H1 (cell line): ENCODE data around the gene PIM1. TPM values are rescaled to one million over a fixed set of nuclear protein-coding genes. Genes with fewer than 3 reads are reported as not detected.

Source experiments
- CTCF ChIA-PET: fragments of 300-600 bp; sonication (Branson Sonifier 250); formaldehyde crosslinking; loops from one replicate; lab custom pipeline; 2021; ENCODE audit not compliant: partially characterized antibody; lab: Charles Lee
- POLR2A ChIA-PET: fragments of 300-600 bp; sonication (Branson Sonifier 250); formaldehyde crosslinking; loops from one replicate; lab custom pipeline; 2021; ENCODE audit warnings: inconsistent platforms; ENCODE audit not compliant: partially characterized antibody; lab: Charles Lee
- DNase-seq, 2 experiments: peaks; one replicate each; pipeline versions ENCODE4 v3.0.0 to v3.0.0-alpha.2; 2010 to 2022; ENCODE audit warnings: low spot score in 2 of 2, low read depth in 1 of 2, mixed read lengths in 1 of 2
- FAIRE-seq: peaks from 2 replicates; lab custom pipeline; 2011; peaks lifted over from hg19 to GRCh38; lab: Jason Lieb, UNC
- H2AFZ ChIP-seq: 2 replicates; pipeline ENCODE4 v1.8.1; 2012; ENCODE audit warnings: low read length, inconsistent platforms
- H2AK5ac ChIP-seq: 2 replicates; pipeline ENCODE4 v1.6.1; 2013; ENCODE audit warnings: low read depth, low read length
- H2BK120ac ChIP-seq: replicated peaks from 2 replicates; pipeline ENCODE3; 2013; ENCODE audit warnings: low read depth, low read length, inconsistent platforms
- H2BK12ac ChIP-seq: 2 replicates; pipeline ENCODE4 v1.6.1; 2013; ENCODE audit warnings: low read depth, low read length
- H2BK15ac ChIP-seq: 2 replicates; pipeline ENCODE4 v1.6.1; 2013; ENCODE audit warnings: low read length
- H2BK20ac ChIP-seq: 2 replicates; pipeline ENCODE4 v1.6.1; 2013; ENCODE audit warnings: low read length
- H2BK5ac ChIP-seq: 2 replicates; pipeline ENCODE4 v1.6.1; 2013; ENCODE audit warnings: low read depth, low read length
- H3K14ac ChIP-seq: 2 replicates; pipeline ENCODE4 v1.6.1; 2013; ENCODE audit warnings: inconsistent platforms; ENCODE audit not compliant: insufficient read length
- H3K18ac ChIP-seq: 2 replicates; pipeline ENCODE4 v1.6.1; 2013; ENCODE audit warnings: low read length; ENCODE audit errors: extremely low read depth
- H3K23ac ChIP-seq: 2 replicates; pipeline ENCODE4 v1.6.1; 2013; ENCODE audit warnings: inconsistent platforms; ENCODE audit not compliant: insufficient read length
- H3K23me2 ChIP-seq: 2 replicates; pipeline ENCODE4 v1.6.1; 2013; ENCODE audit warnings: low read depth, low read length
- H3K27ac ChIP-seq: 2 replicates; pipeline ENCODE4 v1.6.1; 2011; ENCODE audit warnings: low read depth, low read length, inconsistent platforms
- H3K27me3 ChIP-seq, 4 experiments: replicated peaks in 1 of 4; 1 replicate in 1 of 4; 2 replicates in 3 of 4; pipeline versions ENCODE4 v1.6.1 to v1.8.1; 2011 to 2013; ENCODE audit warnings: low read length in 3 of 4, mild to moderate bottlenecking in 3 of 4, inconsistent platforms in 2 of 4, mixed read lengths in 2 of 4, moderate library complexity in 1 of 4; ENCODE audit not compliant: control insufficient read depth in 3 of 4, insufficient read depth in 3 of 4; ENCODE audit errors: extremely low read depth in 1 of 4
- H3K36me3 ChIP-seq, 4 experiments: 2 replicates each; pipeline versions ENCODE4 v1.6.1 to v1.8.1; 2011 to 2013; ENCODE audit warnings: mild to moderate bottlenecking in 4 of 4, low read length in 3 of 4, moderate library complexity in 2 of 4, control low read depth in 1 of 4, inconsistent platforms in 1 of 4; ENCODE audit not compliant: insufficient read depth in 4 of 4, control insufficient read depth in 2 of 4
- H3K4ac ChIP-seq: replicated peaks from 2 replicates; pipeline ENCODE3; 2013; ENCODE audit warnings: low read length, low read depth, mixed read lengths, inconsistent platforms; ENCODE audit not compliant: insufficient read length
- H3K4me1 ChIP-seq, 4 experiments: replicated peaks in 1 of 4; 1 replicate in 1 of 4; 2 replicates in 3 of 4; pipeline versions ENCODE4 v1.6.1 to v1.8.1; 2011 to 2013; ENCODE audit warnings: low read length in 3 of 4, inconsistent platforms in 2 of 4, mixed read lengths in 1 of 4; ENCODE audit not compliant: insufficient read depth in 4 of 4, control insufficient read depth in 3 of 4
- H3K4me2 ChIP-seq, 2 experiments: 2 replicates each; pipeline versions ENCODE4 v1.6.1 to v1.8.1; 2011 to 2013; ENCODE audit warnings: low read depth in 2 of 2, low read length in 2 of 2, control low read depth in 1 of 2, inconsistent platforms in 1 of 2, mild to moderate bottlenecking in 1 of 2; ENCODE audit not compliant: insufficient read depth in 1 of 2
- H3K4me3 ChIP-seq, 4 experiments: fragments of 200-600, 300-600 bp in 1 of 4; sonication (generic), shearing (Covaris generic), sonication (Bioruptor Twin) in 1 of 4; 2 replicates each; pipeline versions ENCODE4 v1.5.1 to v1.8.1; 2011 to 2016; ENCODE audit warnings: low read length in 4 of 4, low read depth in 3 of 4, control low read depth in 2 of 4, inconsistent platforms in 2 of 4, mild to moderate bottlenecking in 2 of 4, mixed read lengths in 1 of 4, moderate library complexity in 1 of 4; ENCODE audit not compliant: insufficient read depth in 2 of 4; ENCODE audit errors: extremely low read depth in 1 of 4
- H3K56ac ChIP-seq: replicated peaks from 2 replicates; pipeline ENCODE3; 2013; ENCODE audit warnings: low read depth, mild to moderate bottlenecking, mixed read lengths, low read length, inconsistent platforms; ENCODE audit not compliant: insufficient read length
- H3K79me1 ChIP-seq: 2 replicates; pipeline ENCODE4 v1.6.1; 2013; ENCODE audit warnings: low read depth, low read length, control low read depth
- H3K79me2 ChIP-seq, 2 experiments: 2 replicates each; pipeline versions ENCODE4 v1.6.1 to v1.8.1; 2012 to 2013; ENCODE audit warnings: low read length in 2 of 2, mild to moderate bottlenecking in 2 of 2, inconsistent platforms in 1 of 2; ENCODE audit not compliant: insufficient read depth in 2 of 2, control insufficient read depth in 1 of 2
- H3K9ac ChIP-seq, 4 experiments: replicated peaks in 1 of 4; 1 replicate in 1 of 4; 2 replicates in 3 of 4; pipeline versions ENCODE4 v1.6.1 to v1.8.1; 2011 to 2013; ENCODE audit warnings: low read depth in 3 of 4, low read length in 3 of 4, control low read depth in 2 of 4, mild to moderate bottlenecking in 2 of 4, moderate library complexity in 2 of 4, inconsistent platforms in 1 of 4; ENCODE audit errors: extremely low read depth in 1 of 4
- H3K9me3 ChIP-seq, 2 experiments: 2 replicates each; pipeline versions ENCODE4 v1.6.1 to v1.8.1; 2012 to 2013; ENCODE audit warnings: mild to moderate bottlenecking in 2 of 2, moderate library complexity in 2 of 2, control low read depth in 1 of 2, inconsistent platforms in 1 of 2, low read depth in 1 of 2, low read length in 1 of 2, mixed read lengths in 1 of 2; ENCODE audit not compliant: insufficient read depth in 2 of 2
- H4K20me1 ChIP-seq, 2 experiments: replicated peaks in 1 of 2; 2 replicates each; pipeline versions ENCODE3 to v1.8.1; 2011 to 2013; ENCODE audit warnings: inconsistent platforms in 2 of 2, low read length in 2 of 2, mild to moderate bottlenecking in 1 of 2; ENCODE audit not compliant: insufficient read depth in 2 of 2, control insufficient read depth in 1 of 2
- H4K5ac ChIP-seq: 2 replicates; pipeline ENCODE4 v1.6.1; 2013; ENCODE audit warnings: low read length, low read depth, mixed read lengths, inconsistent platforms; ENCODE audit not compliant: insufficient read length
- H4K8ac ChIP-seq: 2 replicates; pipeline ENCODE4 v1.8.0; 2013; ENCODE audit warnings: mild to moderate bottlenecking, moderate library complexity, low read length, inconsistent platforms; ENCODE audit not compliant: insufficient read depth; ENCODE audit errors: extremely low read depth
- H4K91ac ChIP-seq: replicated peaks from 2 replicates; pipeline ENCODE3; 2013; ENCODE audit warnings: low read length, mixed read lengths, inconsistent platforms; ENCODE audit not compliant: insufficient read length
- BACH1 ChIP-seq: IDR thresholded peaks from 2 replicates; pipeline ENCODE4 v1.6.1; 2012; ENCODE audit warnings: low read length, improper control_type of control experiment
- BRCA1 ChIP-seq: IDR thresholded peaks from 2 replicates; pipeline ENCODE4 v1.6.1; 2012; ENCODE audit warnings: low read depth, low read length, improper control_type of control experiment
- CBX5 ChIP-seq: fragments of 300-800, 300-1000 bp; sonication (generic); IDR thresholded peaks from 2 replicates; pipeline ENCODE4 v1.7.1; 2016; ENCODE audit warnings: antibody characterized with exemption, low read length, low read depth
- CTBP2 ChIP-seq: IDR thresholded peaks from 2 replicates; pipeline ENCODE4 v1.7.0; 2011; ENCODE audit warnings: borderline replicate concordance, mild to moderate bottlenecking, moderate library complexity, mixed read lengths, low read length; ENCODE audit not compliant: insufficient read depth, insufficient read length
- HDAC2 ChIP-seq, 2 experiments: fragments of 300-600 bp in 1 of 2; sonication (generic) in 1 of 2; IDR thresholded peaks; 2 replicates each; pipeline ENCODE4 v1.6.1; 2011 to 2012; ENCODE audit warnings: low read depth in 2 of 2, low read length in 2 of 2, mild to moderate bottlenecking in 2 of 2, moderate library complexity in 2 of 2, borderline replicate concordance in 1 of 2, inconsistent platforms in 1 of 2
- HDAC6 ChIP-seq: IDR thresholded peaks from one replicate; pipeline ENCODE4 v1.7.1; 2012; ENCODE audit warnings: low read depth, mild to moderate bottlenecking, inconsistent platforms, low read length, moderate library complexity
- POU5F1 ChIP-seq: IDR thresholded peaks from 2 replicates; pipeline ENCODE4 v1.6.1; 2011; ENCODE audit warnings: low read depth, mild to moderate bottlenecking, low read length, moderate library complexity
- SAP30 ChIP-seq: fragments of 300-600 bp; sonication (generic); IDR thresholded peaks from 2 replicates; pipeline ENCODE4 v1.7.1; 2012; ENCODE audit warnings: low read length, moderate library complexity, mild to moderate bottlenecking, inconsistent platforms; ENCODE audit not compliant: insufficient read depth, insufficient replicate concordance
- SIN3A ChIP-seq, 2 experiments: IDR thresholded peaks in 1 of 2; conservative IDR thresholded peaks in 1 of 2; 2 replicates each; pipeline ENCODE4 v1.6.1; 2011 to 2012; ENCODE audit warnings: low read length in 2 of 2, improper control_type of control experiment in 1 of 2, low read depth in 1 of 2, mild to moderate bottlenecking in 1 of 2
- SRF ChIP-seq: IDR thresholded peaks from 2 replicates; pipeline ENCODE4 v1.6.1; 2011; ENCODE audit warnings: mild to moderate bottlenecking, low read depth, low read length, moderate library complexity
- WGBS, 2 experiments: shearing (Covaris generic) in 1 of 2; methylation state at CpG; one replicate each; pipeline versions ENCODE4 v1.1.6 to v1.1.7; 2013 to 2015; ENCODE audit warnings: low lambda C conversion rate in 2 of 2, mixed read lengths in 2 of 2, inconsistent platforms in 1 of 2, low coverage in 1 of 2, missing lambda C conversion rate in 1 of 2; ENCODE audit not compliant: insufficient replicate concordance in 2 of 2, insufficient coverage in 1 of 2, insufficient read length in 1 of 2; ENCODE audit errors: extremely low coverage in 1 of 2, missing lambda C conversion rate in 1 of 2; 5-methylcytosine and 5-hydroxymethylcytosine counted together
- polyA plus RNA-seq, 7 experiments: library from polyadenylated mRNA; depleted of rRNA in 3 of 7; stranded (reverse) in 5 of 7; unstranded in 2 of 7; fragments of >200 nt in 5 of 7; fragments of 200-250 nt in 2 of 7; gene quantifications; 1 replicate in 5 of 7; 2 replicates in 1 of 7; 4 replicates in 1 of 7; pipeline versions ENCODE4 v1.2.1 to v1.2.3, GENCODE V29; 2011 to 2013; ENCODE audit warnings: missing spikeins in 2 of 7, mixed read lengths in 2 of 7
- total RNA-seq: library from RNA; stranded (reverse); fragmentation: NEBNext Ultra II Directional; extraction: Animal tissue kit (Norgen Biotek cat#: 25700); gene quantifications from 2 replicates; pipeline ENCODE4 v1.2.1, GENCODE V29; 2021

PIM1 gene
- total and polyA plus RNA-seq, 2 of the 8 experiments (the other 6 are each of a cell fraction or from before 2014, with no cell fraction given) = 25.5 to 94.9 TPM

DNA sequence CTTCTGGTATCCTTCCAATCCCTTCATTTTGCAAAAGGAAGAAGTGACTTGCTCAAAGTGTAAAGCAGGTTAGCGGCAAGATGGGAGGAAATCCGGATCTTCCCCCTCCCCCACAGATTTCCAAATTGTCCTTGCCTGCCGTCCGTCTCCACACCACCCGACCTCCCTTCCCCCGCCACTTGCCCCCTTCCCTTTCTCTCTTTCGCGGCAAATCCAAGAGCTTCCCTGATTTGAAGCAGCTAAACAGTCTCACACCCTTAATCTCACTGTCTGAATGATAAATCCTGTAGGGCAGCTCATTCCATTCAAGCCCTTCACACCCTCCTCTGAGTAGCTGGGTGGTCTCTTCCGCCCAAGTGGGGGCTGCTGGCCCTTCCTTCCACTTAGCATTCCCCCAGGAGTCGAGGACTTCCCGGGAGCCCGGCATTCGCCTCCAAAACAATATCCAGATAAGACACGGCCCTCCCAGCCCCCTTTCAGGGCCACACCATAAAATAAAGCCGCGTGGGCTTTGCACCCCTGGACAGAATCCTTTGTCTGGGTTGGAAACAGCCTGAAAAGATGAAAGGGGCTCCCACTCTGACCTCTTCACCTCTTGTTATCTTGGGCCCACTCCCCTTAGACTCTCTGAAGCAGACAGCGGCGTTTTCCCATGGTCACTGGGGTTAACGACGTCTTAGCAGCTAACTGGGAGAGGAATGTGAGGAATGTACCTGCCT, 44.0 kb upstream of the PIM1 start:
- peak overlapping the region; percentile 93 for H2BK5ac ChIP-seq
- peak overlapping the region; percentile 89; the same call in 1 of the 2 replicates for H2AK5ac ChIP-seq
- no peaks in the 10 kb centered on the region for H4K20me1 ChIP-seq
- peak overlapping the region; percentile 12 to 58 (median 39); a peak in 7 of 8 replicates for H3K4me3 ChIP-seq
- H4K5ac ChIP-seq = peak overlapping the region; percentile 3
- H3K23me2 ChIP-seq = 0 out of 2 replicates have a peak, but pooled peaks cover 3% of the 10 kb centered on the region
- H3K4me1 ChIP-seq = peaks cover 19 to 42% (median 31%) of the 10 kb centered on the region in 4 experiments
- H4K8ac ChIP-seq = peak overlapping the region; percentile 94; the same call in 1 of the 2 replicates
- WGBS, 2 experiments = 1% methylated on average over 19 of the region's 20 CpGs; no CpG with 5 or more reads in 1 of the 2 experiments
- no peak overlapping the region for H3K14ac ChIP-seq
- H3K23ac ChIP-seq = no peak overlapping the region
- H3K79me1 ChIP-seq = peaks cover 8% of the 10 kb centered on the region
- H3K9ac ChIP-seq = peak overlapping the region in 3 of 4 experiments; percentile 70 to 86 (median 80); a peak in 6 of 7 replicates
- H3K9me3 ChIP-seq = no peaks in the 10 kb centered on the region
- CTCF ChIA-PET = interaction anchor here (0.5 to 3.4 kb wide), 19 partner anchors 9 to 1634 kb away, joined by 3 to 18 read pairs (median 4); no protein-coding TSS in a partner anchor
- no peaks in the 10 kb centered on the region for H3K27me3 ChIP-seq
- peak overlapping the region; percentile 97 for H2BK12ac ChIP-seq
- H3K27ac ChIP-seq = peak overlapping the region; percentile 94
- DNase-seq = peak; percentile 74 to 81
- POLR2A ChIA-PET = interaction anchor here (0.6 to 39.1 kb wide), 23 partner anchors 10 to 141 kb away, joined by 3 to 1024 read pairs (median 4); partner anchors contain the start of genes MTCH1 and PIM1
- H3K4me2 ChIP-seq = peak overlapping the region; percentile 76 to 81
- FAIRE-seq = peak; percentile 81
- peaks cover 0 to 61% of the 10 kb centered on the region in 2 experiments; a peak in 3 of 4 replicates for H3K79me2 ChIP-seq
- no peak overlapping the region for H3K56ac ChIP-seq
- H3K36me3 ChIP-seq = peaks cover 0 to 25% (median 0%) of the 10 kb centered on the region in 4 experiments; a peak in 1 of 8 replicates
- H2BK20ac ChIP-seq = peak overlapping the region; percentile 92; the same call in 1 of the 2 replicates
- peak overlapping the region; percentile 36; the same call in 1 of the 2 replicates for H2BK15ac ChIP-seq
- no peak overlapping the region for H2AFZ ChIP-seq
- H3K18ac ChIP-seq = peak overlapping the region; percentile 49; the same call in 1 of the 2 replicates
- peak overlapping the region; percentile 82 for H3K4ac ChIP-seq
- peak overlapping the region; percentile 76 for H2BK120ac ChIP-seq
- peak overlapping the region; percentile 84 for H4K91ac ChIP-seq
- TF ChIP-seq CBX5 (no peak), BACH1 (peak; percentile 73; the same call in 1 of the 2 replicates), POU5F1 (no peak), SRF (no peak), CTBP2 (no peak), HDAC2 (IDR thresholded peaks at IDR 0.05; ENCODE audit: borderline replicate concordance in 1 of 2, low read depth in 2 of 2, low read length in 2 of 2) (peak; percentile 44 to 80; a peak in 2 of 4 replicates), SIN3A (conservative IDR thresholded peaks at IDR 0.05 in 1 of 2, IDR thresholded peaks at IDR 0.05 in 1 of 2; ENCODE audit: low read depth in 1 of 2, low read length in 2 of 2) (peak in 1 of 2 experiments; percentile 61; a peak in 2 of 4 replicates), HDAC6 (no peak), BRCA1 (no peak), SAP30 (no peak)
